SKM-1 treated with dmso at 0.1 percent for 144 hours (cell line): ENCODE measurements around the gene POTEF.
"Not testable (repeated sequence)": the region's sequence is repeated elsewhere in the genome, so short reads cannot be mapped to it uniquely, and the experiment has no call there.

Source experiments
- DNase-seq: peaks from one replicate; lab custom pipeline; 2025; ENCODE audit not compliant: unreplicated experiment; lab: John Stamatoyannopoulos, UW

POTEF gene

DNA sequence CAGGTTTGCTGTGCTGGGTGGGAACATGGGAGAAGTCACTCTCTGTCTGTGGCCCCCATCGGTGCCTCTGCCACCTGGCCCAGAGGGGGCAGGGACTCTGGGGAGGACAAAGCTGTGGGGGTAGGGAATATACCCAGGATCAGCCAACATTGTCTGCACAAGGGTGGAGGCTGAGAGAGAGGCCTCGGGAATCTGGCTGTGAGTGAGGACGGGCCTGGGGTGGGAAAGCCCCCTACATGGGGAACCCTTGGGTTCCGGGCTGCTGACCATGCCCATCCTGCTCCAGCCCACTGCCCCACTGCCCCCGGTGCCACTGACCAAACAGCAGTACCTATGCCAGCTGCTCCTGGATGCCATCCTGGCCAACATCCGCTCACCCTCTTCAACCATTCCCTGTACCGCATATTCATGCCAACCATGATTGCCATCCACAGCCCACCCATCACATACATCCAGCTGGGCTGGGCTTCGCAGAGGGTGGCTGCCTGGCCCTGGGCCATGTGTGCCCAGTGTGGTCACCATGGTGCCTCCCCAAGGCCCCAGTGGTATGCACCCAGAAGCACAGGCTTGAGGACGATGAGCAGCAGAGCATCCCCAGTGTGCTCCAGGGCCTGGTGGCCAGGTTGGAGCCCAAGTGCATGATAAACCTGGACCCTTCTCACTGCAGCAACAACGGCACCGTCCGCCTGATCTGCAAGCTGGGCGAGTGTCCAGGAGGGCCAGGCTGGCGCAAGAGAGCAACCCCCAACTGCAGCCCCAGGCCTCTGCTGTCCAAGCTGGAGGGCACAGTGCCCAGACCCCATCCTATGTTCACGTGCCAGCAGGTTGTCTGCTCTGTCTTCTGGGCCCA is 6.9 kb upstream of the POTEF start:
- no peak for DNase-seq

DNA sequence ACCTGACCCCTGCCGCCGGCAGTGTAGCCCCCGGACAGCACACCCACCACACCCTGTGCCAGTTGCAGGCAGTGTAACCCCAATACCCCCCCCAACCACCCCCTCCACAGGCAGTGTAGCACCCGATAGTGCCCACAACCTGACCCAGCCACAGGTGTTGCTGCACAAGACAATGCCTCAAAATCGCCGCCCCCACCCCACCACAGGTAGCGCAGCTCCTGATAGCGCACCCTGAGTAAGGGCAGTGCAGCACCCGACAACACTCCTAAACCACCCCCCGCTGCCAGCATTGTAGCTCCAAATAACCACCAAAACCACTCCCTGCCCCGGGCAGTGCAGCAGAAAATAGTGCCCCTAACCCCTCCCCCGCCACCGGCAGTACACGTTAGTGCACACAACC is 558 bp downstream of the POTEF start:
- not testable (repeated sequence) for DNase-seq

DNA sequence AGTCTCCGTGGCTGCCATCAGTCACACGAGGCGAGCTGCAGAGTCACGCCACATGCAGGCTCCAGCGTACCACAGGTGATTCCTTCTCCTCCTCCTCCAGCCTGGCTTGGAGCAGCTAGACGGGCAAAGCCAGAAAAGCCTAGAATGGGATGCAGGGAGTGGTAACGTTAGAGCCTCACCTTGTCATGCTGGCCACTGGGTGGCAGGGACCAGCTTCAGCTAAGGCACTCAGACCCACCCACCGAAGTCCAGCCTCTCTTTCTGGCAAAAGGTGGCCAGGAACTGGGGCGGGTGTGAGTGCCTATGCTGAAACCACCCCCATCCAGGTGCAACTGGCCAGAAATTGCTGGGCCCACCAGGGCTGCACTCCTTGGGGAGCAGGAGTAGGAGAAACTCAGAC is 1.3 kb downstream of the POTEF start:
- not testable (repeated sequence) for DNase-seq

DNA sequence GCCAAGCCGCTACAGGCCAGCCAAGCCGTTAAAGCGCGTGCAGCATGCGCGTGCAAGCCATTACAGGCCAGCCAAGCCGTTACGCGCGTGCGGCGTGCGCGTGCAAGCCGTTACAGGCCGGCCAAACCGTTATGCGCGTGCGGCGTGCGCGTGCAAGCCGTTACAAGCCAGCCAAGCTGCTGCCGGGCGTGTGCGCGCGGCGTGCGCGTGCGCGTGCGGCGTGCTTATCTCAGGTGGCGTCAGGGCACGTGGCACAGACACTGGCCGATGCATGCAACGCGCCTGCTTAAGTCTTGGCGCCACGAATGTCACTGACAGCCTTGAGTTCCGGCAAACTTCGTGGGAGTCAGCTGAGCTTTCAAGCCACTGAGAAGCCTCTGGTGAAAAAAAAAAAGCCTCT is 8.1 kb downstream of the POTEF start:
- not testable (repeated sequence) for DNase-seq

DNA sequence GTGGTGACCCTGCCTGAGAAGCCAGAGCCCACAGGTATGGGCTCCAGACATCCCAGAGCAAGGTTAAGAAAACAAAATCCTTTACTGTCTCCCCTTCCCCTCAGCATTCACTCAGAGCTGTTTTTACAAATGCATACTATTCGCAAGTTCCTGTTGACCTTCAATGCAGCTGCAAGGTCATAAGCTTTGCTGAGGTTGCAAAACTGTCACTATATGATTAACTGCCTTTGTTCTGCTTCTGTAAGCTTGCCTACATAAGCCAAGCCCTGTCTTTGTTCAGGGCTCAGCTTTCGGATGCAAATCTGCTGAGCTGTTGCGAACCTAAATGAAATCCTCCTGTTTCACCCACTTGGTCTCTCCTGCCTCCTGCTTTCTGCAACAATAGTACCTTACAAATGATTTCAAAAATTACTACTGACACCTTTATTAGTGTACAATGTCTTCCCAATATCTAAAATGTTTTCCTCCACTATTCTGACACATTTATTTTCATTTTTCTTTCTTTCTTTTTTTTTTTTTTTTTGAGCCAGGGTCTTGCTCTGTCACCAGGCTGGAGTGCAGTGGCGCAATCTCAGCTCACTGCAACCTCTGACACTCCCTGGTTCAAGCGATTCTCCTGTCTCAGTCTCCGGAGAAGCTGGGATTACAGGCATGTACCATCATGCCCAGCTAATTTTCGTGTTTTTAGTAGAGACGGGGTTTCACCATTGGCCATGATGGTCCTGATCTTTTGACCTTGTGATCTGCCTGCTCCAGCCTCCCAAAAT is 26.2 kb downstream of the POTEF start:
- DNase-seq = not testable (repeated sequence)

DNA sequence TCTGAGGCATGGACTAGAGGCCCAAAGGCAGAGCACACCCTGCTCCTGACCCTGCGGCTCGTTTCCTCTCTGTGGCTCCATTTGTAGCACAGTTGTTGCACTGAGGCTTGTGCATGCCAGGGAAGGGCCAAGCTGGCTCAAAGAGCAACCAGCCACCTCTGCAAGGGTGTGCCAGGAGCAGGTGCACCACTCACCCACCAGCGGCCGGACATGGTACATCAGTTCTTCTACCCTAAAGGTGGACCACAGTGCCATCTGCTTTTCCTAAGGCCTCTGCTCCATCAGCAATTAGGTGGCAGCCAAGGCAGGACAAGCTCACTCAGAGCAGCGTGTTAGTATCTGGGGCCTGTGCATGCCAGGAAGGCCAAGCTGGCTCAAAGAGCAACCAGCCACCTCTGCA is 66.4 kb downstream of the POTEF start:
- DNase-seq = not testable (repeated sequence)

DNA sequence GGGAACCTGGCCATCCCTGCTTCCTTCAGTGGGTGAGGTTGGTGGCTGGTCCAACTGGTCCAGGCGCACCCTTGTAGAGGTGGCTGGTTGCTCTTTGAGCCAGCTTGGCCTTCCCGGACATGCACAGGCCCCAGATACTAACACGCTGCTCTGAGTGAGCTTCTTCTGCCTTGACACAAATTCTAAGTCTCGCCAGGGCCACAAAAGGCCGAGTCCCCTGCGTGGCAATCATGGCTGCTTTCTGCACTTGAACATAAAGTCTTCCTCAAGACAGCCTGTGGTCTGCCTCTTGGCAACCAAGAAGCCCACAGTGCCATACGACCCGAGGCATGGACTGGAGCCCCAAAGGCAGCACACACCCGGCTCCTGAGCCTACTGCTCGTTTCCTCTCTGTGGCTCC is 69.0 kb downstream of the POTEF start:
- not testable (repeated sequence) for DNase-seq

DNA sequence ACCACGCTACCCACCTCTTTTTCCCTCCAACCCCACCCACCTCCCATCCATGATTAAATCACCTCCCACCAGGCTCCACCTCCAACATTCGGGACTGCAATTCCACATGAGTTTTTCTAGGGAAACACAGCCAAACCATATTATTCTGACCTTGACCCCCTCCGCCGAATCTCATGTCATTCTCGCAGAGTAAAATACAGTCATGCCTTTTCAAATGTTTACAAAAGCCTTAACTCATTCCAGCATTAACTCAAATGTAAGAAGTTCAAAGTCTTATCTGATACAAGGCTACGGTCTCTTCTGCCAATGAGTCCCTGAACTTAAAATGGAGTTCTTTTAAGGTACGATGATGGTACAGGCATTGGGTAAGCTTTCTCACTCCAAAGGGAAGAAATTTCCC is 72.7 kb downstream of the POTEF start:
- not testable (repeated sequence) for DNase-seq

DNA sequence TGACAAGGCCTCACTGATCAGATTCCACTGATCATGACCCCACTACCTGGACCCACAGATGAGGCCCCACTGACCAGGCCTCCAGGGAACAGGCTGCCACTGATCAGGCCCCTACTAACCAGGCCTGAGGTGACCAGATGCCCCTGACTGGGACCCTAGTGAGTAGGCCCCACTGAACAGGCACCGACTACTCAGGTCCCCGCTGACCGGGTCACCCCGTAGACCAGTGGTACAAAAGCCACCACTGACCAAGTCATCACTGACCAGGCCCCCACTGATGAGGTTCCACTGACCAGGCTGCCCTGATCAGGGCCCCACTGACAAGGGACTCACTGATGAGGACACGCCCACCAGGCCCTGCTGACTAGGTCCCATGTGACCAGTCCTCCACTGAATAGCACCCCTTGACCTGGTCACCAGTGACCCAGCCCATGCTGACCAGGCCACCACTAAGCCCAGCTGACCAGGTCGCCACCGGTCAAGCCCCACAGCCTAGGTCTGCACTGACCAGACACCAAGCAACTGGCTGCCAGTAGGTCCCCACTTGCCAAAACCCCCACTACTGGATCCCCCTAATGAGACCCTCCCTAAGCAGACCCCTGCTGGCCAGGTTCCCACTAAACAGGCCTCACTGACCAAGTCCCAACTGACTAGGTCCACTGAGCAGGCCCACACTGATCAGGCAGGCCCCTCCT is 75.7 kb downstream of the POTEF start:
- not testable (repeated sequence) for DNase-seq

DNA sequence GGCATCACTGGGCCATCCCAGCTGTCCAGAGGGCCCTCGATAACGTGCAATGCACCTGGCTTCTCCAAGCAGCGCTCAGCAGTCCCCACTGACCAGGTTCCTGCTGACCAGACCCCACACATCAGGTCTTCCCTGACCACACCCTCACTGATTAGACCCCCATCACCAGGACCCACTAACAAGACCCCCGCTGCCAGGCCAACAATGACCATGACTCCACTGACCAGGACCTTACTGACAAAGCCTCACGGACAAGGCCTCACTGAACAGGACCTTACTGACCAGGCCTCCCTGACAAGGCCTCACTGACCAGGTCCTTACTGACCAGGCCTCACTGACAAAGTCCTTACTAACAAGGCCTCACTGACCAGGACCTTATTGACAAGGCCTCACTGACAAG is 76.6 kb downstream of the POTEF start:
- DNase-seq = not testable (repeated sequence)

DNA sequence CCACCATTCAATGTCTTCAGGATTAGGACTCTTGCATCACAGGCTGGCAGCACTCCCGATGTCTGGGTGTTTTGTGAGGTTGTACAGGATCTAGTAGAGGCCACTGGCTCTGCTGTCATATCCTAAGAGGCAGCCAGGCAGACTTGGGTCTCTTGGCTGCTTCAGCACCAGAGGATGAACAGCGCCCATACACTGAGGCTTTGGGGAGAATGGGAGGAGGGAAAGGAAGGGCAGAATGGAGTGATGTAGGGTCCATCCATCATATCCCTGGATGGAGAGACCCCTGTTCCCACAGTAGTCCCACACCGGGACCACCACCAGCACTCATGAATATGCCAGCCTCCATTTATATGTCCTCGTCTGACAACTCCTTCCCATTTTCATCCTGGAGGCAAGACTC is 80.6 kb downstream of the POTEF start:
- not testable (repeated sequence) for DNase-seq

DNA sequence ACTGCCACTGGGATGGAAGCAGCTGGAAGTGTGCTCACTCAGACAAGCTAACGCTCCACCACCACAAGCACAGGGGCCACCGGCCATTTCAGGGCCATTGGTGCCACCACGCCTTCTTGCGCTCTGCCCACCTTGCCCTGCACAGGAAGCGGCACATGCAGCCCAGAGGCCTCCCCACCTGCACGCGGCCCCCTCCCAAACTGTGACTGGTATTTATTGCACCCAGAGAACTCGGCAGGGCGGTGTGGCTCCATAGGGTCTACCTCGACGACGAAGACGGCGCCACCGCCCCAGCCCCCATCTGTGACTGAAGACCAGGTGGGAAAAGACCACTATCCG is 90.8 kb downstream of the POTEF start:
- not testable (repeated sequence) for DNase-seq

DNA sequence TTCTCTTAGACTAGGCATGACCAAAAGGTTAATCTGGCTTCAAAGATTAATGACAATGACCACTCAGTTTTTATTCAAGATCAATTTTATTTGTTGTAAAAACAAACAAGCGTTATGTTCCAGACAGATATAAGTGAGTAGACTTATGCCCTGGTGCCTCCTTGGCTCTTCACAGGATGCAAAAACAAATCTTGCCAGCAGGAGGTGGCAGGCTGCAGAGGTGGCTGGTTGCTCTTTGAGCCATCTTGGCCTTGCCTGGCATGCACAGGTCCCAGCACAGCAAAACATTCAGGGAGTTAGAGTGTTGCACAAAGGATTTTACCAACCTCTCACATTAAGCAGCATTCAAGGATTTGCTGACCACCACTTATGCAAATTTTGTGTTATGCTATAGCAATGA is 103.1 kb downstream of the POTEF start:
- not testable (repeated sequence) for DNase-seq
